ACC112 (cell line): Measurements from ENCODE around the gene KIF5B.
"Not testable (repeated sequence)": the region's sequence is repeated elsewhere in the genome, so short reads cannot be mapped to it uniquely, and the experiment has no call there.

Experiments
- H2AFZ ChIP-seq: fragments of 200-600 bp; sonication (generic); one replicate; pipeline ENCODE4 v1.6.0; 2017; ENCODE audit warnings: antibody characterized with exemption, low read length; ENCODE audit not compliant: unreplicated experiment
- H3K27ac ChIP-seq: fragments of 200-600 bp; sonication (generic); 2 replicates; pipeline ENCODE4 v1.5.1; 2014; ENCODE audit warnings: low read depth, mild to moderate bottlenecking, antibody characterized with exemption, low read length, moderate library complexity
- H3K27me3 ChIP-seq: fragments of 200-600 bp; sonication (generic); 2 replicates; pipeline ENCODE4 v1.6.1; 2014; ENCODE audit warnings: mild to moderate bottlenecking, antibody characterized with exemption, low read length, moderate library complexity, mixed read lengths; ENCODE audit not compliant: insufficient read depth
- H3K36me3 ChIP-seq: fragments of 200-600 bp; sonication (generic); 2 replicates; pipeline ENCODE4 v1.6.1; 2016; ENCODE audit warnings: mild to moderate bottlenecking, antibody characterized with exemption, low read length, moderate library complexity, mixed read lengths; ENCODE audit not compliant: insufficient read depth
- H3K4me1 ChIP-seq: fragments of 200-600 bp; sonication (generic); one replicate; pipeline ENCODE4 v1.6.1; 2016; ENCODE audit warnings: low read length, mixed read lengths; ENCODE audit not compliant: insufficient read depth, unreplicated experiment, control insufficient read depth
- H3K4me3 ChIP-seq: fragments of 200-600 bp; sonication (generic); 2 replicates; pipeline ENCODE4 v1.5.1; 2014; ENCODE audit warnings: mild to moderate bottlenecking, low read depth, low read length
- H3K79me2 ChIP-seq: fragments of 200-600 bp; sonication (generic); one replicate; pipeline ENCODE4 v1.6.0; 2016; ENCODE audit warnings: low read length; ENCODE audit not compliant: control insufficient read depth, unreplicated experiment, insufficient read depth

Gene KIF5B

DNA sequence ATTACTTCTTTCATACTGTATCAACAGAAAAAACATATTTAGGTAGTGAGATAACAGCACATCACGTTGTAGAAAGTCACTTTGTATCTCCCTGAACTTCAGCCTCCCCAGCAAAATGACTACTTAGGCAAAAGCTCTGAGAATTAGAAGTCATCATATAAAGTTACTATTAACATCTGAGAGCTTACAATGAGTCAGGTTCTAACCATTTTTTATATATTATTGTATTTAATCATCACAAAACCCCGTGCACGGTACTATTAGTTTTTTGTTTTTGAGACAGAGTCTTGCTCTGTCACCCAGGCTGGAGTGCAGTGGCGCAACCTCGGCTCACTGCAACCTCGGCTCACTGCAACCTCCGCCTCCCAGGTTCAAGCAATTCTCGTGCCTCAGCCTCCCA, 13.5 kb downstream of the KIF5B start:
- not testable (repeated sequence) for H2AFZ ChIP-seq, H3K4me3 ChIP-seq, H3K27me3 ChIP-seq
- Histone ChIP-seq H3K36me3 (peaks cover 63% of the 10 kb centered on the region), H3K27ac (peak overlapping the region; percentile 76), H3K79me2 (peaks cover 94% of the 10 kb centered on the region), H3K4me1 (peaks cover 38% of the 10 kb centered on the region)

DNA sequence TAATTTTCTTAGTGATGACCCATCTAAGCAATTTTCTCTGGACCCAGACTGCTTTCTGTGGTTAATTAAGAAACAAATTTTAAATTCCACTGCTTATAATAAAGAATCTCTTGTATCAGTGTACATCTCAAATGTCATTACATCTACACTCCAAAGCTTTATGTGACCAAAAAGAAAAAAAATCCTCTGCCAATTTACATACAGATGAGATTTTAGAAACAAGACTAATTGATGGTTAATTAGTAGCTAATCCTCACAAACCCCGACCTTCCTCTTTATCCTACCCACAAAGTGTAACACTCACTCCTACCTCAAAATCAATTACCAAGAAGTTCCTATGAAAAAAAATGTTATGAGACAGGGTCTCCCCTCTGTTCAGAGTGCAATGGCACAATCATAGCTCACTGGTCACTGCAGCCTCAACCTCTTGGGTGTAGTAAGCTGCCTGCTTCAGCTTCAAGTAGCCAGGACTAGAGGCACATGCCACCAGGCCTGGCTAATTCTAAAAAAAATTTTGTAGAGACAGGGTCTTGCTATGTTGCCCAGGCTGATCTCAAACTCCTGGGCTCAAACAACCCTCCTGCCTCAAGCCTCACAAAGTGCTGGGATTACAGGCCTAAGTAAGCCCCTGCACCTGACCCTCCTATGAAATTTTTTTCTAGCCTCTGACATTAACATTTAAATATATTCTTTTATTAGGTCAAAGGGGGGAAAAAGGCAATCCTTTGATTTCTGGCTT, 14.8 kb downstream of the KIF5B start:
- no peak overlapping the region for H3K4me3 ChIP-seq
- peaks cover 92% of the 10 kb centered on the region for H3K79me2 ChIP-seq
- peaks cover 63% of the 10 kb centered on the region for H3K36me3 ChIP-seq
- peak overlapping the region; percentile 76; the same call in 1 of the 2 replicates for H3K27ac ChIP-seq
- no peaks in the 10 kb centered on the region for H3K27me3 ChIP-seq
- H2AFZ ChIP-seq = no peak overlapping the region
- peaks cover 38% of the 10 kb centered on the region for H3K4me1 ChIP-seq

DNA sequence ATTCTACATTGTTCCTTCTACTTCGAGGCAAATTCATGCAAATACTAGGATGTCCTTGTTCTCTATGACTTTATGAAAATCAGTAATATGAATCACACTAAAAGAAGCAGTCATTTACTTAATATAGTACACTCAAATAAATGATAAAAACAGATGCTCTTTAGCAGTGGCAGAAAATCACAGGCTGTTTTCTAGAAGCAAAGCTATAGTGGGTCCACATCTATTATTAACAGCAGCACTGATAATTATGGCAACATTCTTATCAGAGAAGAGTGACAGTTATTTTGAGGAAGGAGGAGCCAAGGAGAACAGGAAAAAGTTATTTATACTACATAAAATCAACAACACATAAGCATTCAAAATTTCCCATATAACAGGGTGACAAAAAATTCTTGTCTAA, 16.5 kb downstream of the KIF5B start:
- no peak overlapping the region for H3K4me3 ChIP-seq
- no peak overlapping the region for H2AFZ ChIP-seq
- no peak overlapping the region for H3K27ac ChIP-seq
- no peaks in the 10 kb centered on the region for H3K27me3 ChIP-seq
- H3K4me1 ChIP-seq = peaks cover 34% of the 10 kb centered on the region
- H3K36me3 ChIP-seq = peaks cover 62% of the 10 kb centered on the region
- H3K79me2 ChIP-seq = peaks cover 85% of the 10 kb centered on the region

DNA sequence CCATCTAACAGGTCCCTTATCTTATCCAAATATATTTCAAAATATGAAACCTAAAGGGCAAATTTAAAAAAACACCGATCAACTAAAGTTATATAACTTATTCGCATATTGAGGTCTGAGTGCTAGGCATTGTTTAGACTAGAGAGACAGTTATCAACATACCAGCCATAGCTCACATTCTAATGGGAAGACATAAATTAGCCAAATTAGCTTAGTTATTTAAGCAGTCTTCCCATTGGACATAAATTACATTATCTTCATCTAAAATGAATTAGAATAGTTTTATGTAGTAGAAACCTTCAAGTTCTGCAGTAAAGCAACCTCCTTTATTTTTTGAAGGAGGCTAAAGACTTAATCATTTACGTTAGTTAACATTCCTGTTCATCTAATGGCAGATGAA, 17.4 kb downstream of the KIF5B start:
- no peak overlapping the region for H3K4me3 ChIP-seq
- H3K79me2 ChIP-seq = peaks cover 76% of the 10 kb centered on the region
- no peak overlapping the region for H2AFZ ChIP-seq
- H3K36me3 ChIP-seq = peaks cover 61% of the 10 kb centered on the region
- H3K27ac ChIP-seq = no peak overlapping the region
- no peaks in the 10 kb centered on the region for H3K27me3 ChIP-seq
- peaks cover 34% of the 10 kb centered on the region for H3K4me1 ChIP-seq

DNA sequence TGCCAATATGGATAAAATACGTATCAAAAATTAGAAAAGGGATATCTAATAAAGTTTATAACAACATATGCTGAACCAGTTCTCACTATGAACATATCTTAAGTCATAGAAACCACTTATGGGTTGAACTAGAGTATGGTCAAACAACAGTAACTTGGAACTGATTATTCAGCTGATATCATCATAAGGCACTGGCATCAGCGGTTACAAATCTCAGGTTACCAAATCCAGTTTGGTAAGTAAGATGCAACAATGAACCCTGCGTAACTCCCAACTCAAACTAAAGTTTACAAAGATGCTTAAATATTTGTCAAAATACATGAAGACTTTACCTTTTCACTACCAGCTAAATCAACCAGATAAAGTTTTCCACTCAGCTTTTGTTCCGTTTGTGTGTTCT, 19.3 kb downstream of the KIF5B start:
- no peaks in the 10 kb centered on the region for H3K27me3 ChIP-seq
- H3K4me3 ChIP-seq = no peak overlapping the region
- peaks cover 22% of the 10 kb centered on the region for H3K4me1 ChIP-seq
- no peak overlapping the region for H3K27ac ChIP-seq
- H3K36me3 ChIP-seq = peaks cover 63% of the 10 kb centered on the region
- H3K79me2 ChIP-seq = peaks cover 72% of the 10 kb centered on the region
- no peak overlapping the region for H2AFZ ChIP-seq

DNA sequence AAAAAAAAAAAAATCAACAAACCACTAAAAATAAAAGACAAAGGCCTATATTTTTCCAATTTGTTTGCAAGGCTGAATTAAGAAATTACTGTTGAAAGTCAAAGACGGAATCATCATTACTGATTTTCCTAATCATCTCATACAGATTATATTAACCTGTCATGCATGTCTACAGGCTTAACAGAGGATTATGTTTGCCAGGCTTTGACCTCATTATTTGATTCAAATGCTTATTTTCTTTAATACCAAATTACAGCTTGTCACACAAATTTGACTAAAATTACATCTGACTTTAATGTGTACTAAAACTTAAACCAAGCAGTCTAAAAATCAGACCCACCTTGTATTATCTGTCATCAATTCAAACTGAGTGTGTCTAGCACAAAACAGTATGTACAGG, 21.2 kb downstream of the KIF5B start:
- no peaks in the 10 kb centered on the region for H3K27me3 ChIP-seq
- no peak overlapping the region for H3K27ac ChIP-seq
- peaks cover 68% of the 10 kb centered on the region for H3K36me3 ChIP-seq
- no peak overlapping the region for H2AFZ ChIP-seq
- peaks cover 6% of the 10 kb centered on the region for H3K4me1 ChIP-seq
- H3K79me2 ChIP-seq = peaks cover 58% of the 10 kb centered on the region
- no peak overlapping the region for H3K4me3 ChIP-seq

DNA sequence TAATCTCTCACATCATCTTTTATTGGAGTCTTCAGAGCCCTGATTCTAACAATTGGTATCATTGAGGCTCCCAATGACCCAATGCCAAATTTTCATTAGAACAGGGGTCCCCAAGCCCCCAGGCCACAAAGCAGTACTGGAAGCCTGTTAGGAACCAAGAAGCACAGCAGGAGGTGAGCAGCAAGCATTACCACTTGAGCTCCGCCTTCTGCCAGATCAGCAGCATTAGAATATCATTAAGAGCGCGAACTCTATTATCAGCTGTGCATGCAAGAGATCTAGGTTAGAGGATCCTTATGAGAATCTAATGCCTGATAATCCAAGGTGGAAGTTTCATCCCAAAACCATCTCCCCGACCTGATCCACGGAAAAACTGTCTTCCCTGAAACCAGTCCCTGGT, 23.1 kb downstream of the KIF5B start:
- H3K36me3 ChIP-seq = peaks cover 67% of the 10 kb centered on the region
- no peaks in the 10 kb centered on the region for H3K27me3 ChIP-seq
- no peak overlapping the region for H3K27ac ChIP-seq
- H3K4me3 ChIP-seq = no peak overlapping the region
- no peak overlapping the region for H2AFZ ChIP-seq
- H3K79me2 ChIP-seq = peaks cover 53% of the 10 kb centered on the region
- no peaks in the 10 kb centered on the region for H3K4me1 ChIP-seq

DNA sequence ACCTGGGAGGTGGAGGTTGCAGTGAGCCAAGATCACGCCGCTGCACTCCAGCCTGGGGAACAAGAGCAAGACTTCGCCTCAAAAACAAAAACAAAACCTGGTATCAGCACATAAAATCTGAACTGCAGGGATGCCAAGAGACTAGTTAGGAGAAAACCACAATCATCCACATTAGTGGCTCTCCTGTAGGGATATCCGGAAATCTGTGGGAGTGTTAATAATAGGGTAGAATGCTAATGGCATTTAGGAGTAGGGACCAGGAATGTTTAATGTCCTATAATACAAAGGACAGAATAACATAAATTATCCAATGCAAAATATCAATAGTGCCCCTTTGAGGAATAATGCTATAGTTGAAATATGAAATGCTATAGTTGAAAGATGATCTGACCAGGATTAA, 24.3 kb downstream of the KIF5B start:
- H3K27ac ChIP-seq = no peak overlapping the region
- H3K4me1 ChIP-seq = no peaks in the 10 kb centered on the region
- peaks cover 49% of the 10 kb centered on the region for H3K79me2 ChIP-seq
- no peaks in the 10 kb centered on the region for H3K27me3 ChIP-seq
- H2AFZ ChIP-seq = no peak overlapping the region
- peaks cover 63% of the 10 kb centered on the region for H3K36me3 ChIP-seq
- H3K4me3 ChIP-seq = no peak overlapping the region

DNA sequence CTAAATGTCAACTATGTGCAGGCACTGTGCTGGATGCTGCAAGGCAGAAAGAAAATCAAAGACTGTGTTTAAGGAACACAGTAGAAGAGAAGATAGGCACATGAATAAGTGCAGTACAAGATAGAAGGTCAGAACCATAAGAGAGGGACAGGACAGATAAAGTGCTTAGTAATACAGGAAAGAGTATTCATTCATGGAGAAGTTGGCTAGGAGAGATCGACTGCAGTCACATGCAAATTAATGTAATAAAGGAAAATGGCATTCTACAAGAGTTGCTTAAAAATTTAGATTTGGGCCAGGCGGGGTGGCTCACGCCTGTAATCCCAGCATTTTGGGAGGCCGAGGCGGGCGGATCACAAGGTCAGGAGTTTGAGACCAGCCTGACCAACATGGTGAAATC, 24.8 kb downstream of the KIF5B start:
- Histone ChIP-seq H3K27ac (no peak overlapping the region), H3K36me3 (peaks cover 58% of the 10 kb centered on the region), H3K4me1 (no peaks in the 10 kb centered on the region), H2AFZ (no peak overlapping the region), H3K27me3 (no peaks in the 10 kb centered on the region), H3K79me2 (peaks cover 44% of the 10 kb centered on the region), H3K4me3 (no peak overlapping the region)

DNA sequence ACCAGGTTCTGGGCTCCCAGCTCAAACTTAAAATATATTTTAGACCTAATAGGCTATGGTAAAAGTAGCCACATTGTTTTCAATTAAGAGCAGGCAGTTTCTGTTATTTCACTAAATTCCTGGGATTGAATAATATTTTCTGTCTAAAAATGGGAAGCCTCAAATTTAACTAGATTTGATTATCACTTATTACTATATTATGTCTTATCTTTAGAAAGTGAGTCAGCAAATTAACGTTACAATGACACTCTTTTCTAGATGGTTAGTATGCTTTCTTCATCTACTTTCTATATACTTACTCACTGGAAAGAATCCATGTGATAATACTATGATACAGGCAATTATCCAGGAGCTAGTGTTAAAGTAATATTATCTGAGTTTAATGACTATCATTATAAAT, 27.5 kb downstream of the KIF5B start:
- H3K27me3 ChIP-seq = no peaks in the 10 kb centered on the region
- H2AFZ ChIP-seq = no peak overlapping the region
- H3K4me3 ChIP-seq = no peak overlapping the region
- H3K4me1 ChIP-seq = no peaks in the 10 kb centered on the region
- H3K36me3 ChIP-seq = peaks cover 40% of the 10 kb centered on the region
- peak overlapping the region; percentile 15; the same call in 1 of the 2 replicates for H3K27ac ChIP-seq
- peaks cover 38% of the 10 kb centered on the region for H3K79me2 ChIP-seq

DNA sequence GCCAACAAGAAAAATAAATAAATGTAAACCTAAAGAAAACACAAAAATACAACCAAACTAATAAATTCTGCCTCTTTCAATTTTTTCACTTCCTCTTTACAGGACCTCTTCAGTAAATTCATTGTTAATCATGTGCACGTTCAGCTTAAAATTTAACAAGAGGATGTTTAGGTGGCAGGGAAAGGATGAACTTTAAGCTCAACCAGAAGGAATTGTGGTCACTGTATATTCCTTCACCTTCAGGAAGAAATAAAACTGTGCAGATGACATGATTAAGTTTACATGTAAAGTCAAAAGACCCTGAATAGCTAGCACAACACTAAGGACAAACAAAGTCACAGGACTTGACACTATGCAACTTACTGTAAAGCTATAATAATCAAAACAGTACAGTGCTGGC, 33.0 kb downstream of the KIF5B start:
- H3K27ac ChIP-seq = no peak overlapping the region
- no peaks in the 10 kb centered on the region for H3K4me1 ChIP-seq
- H3K36me3 ChIP-seq = peaks cover 48% of the 10 kb centered on the region
- no peaks in the 10 kb centered on the region for H3K27me3 ChIP-seq
- H3K79me2 ChIP-seq = peaks cover 12% of the 10 kb centered on the region
- H2AFZ ChIP-seq = no peak overlapping the region
- no peak overlapping the region for H3K4me3 ChIP-seq
